Gastrocnemius medialis (tissue), 4 donors: ENCODE data around the gene ATP2A1.

Experiments used
- CTCF ChIP-seq, 5 experiments: fragments of 450-650 bp in 3 of 5; fragments of 200-600 bp in 2 of 5; sonication (generic) in 2 of 5; IDR thresholded peaks in 4 of 5; conservative IDR thresholded peaks in 1 of 5; 1 replicate in 4 of 5; 2 replicates in 1 of 5; pipeline ENCODE4 v1.5.1; 2016 to 2019; ENCODE audit warnings: antibody characterized with exemption in 5 of 5, mild to moderate bottlenecking in 3 of 5, moderate library complexity in 3 of 5
- POLR2A ChIP-seq, 2 donors: fragments of 450-650 bp; IDR thresholded peaks; one replicate each; pipeline ENCODE4 v1.6.1; 2017; ENCODE audit warnings: antibody characterized with exemption in 2 of 2, mild to moderate bottlenecking in 2 of 2, moderate library complexity in 2 of 2

- TF ChIP-seq CTCF (IDR thresholded peaks at IDR 0.05 in 4 of 5, conservative IDR thresholded peaks at IDR 0.05 in 1 of 5): no peak
- no peak for TF ChIP-seq POLR2A (IDR thresholded peaks at IDR 0.05)
Measured at GRCh38 chr16:28837672-28838557, 40.4 kb upstream of the ATP2A1 start.
